Measurements from ENCODE around the gene CFL2. TPM values are rescaled to one million over a fixed set of nuclear protein-coding genes. Genes with fewer than 3 reads are reported as not detected.

The CFL2 gene
- 17.4 and 19.6 TPM in 2 replicates for total RNA-seq
- long read RNA-seq, full-length matches to known transcripts: 50 of 53 reads
- long read RNA-seq, partial matches to known transcripts: 3 of 53 reads
- long read RNA-seq, other reads (novel, unspliced or antisense): 0 of 53 reads

DNA sequence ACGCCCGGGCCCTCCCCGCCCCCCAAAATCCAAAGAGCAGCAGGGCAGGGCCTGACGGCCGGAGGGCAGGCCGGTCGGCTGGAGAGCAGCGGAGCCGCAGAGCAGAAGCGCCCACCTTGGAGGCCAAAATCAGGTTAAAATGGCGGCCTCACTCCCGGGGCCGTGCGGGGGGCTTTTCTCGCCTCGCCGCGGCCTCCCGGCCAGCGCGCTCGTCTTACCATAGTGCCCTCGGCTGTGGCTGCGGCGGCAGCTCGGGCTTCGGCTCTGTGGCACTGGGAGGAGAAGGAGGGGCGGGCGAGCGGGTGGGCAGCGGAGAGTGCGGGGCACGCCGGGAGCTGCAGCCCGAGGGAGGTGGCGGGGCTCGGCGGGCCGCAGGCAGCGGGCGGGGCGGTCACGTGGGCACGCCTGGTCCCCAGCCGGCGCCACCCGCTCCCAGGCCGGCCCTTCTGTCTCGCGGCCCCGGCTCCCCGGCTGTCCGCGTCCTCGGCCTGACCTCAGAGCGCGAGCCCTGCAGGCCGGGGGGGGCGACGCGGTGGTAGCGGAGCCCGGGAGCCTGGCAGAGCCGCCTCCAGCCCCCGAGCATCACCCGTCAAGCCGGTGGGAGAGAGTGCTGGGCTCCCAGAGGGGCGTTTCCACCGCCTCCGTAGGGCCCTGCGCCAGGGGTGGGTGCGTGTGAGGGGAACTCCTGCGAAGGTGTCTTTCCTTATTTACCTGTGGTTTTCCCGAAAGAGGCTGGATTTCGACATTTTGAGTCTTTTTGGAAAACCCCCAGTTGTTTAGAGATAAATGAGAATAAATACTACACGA, at the start of gene CFL2:
TSS of gene CFL2 (minus strand) at position 274 of the 807 bp plus-strand sequence. CDS start at position 221, 53 bp downstream.
- H3K4me3 Mint-ChIP-seq (ENCODE audit: low read depth): peak within 1 kb of the TSS; percentile 93
- H3K36me3 Mint-ChIP-seq (ENCODE audit: insufficient read depth): peaks cover 6% of the 10 kb centered on the region
- no peaks in the 10 kb centered on the region for H3K9me3 Mint-ChIP-seq (ENCODE audit: low read depth)
- TF ChIP-seq CTCF (IDR thresholded peaks at IDR 0.05; ENCODE audit: unreplicated experiment): no peak
- H3K4me1 Mint-ChIP-seq (ENCODE audit: low read depth): peaks cover 9% of the 10 kb centered on the region
- peaks cover 7% of the 10 kb centered on the region for H3K27me3 Mint-ChIP-seq
- DNase-seq (ENCODE audit: low spot score, unreplicated experiment): peak; percentile 75
- peak within 1 kb of the TSS; percentile 97 for H3K27ac Mint-ChIP-seq

- Mint-ChIP-seq H3K4me1 (ENCODE audit: low read depth) (no peaks in the 10 kb centered on the region), H3K36me3 (ENCODE audit: insufficient read depth) (peaks cover 12% of the 10 kb centered on the region), H3K27me3 (no peaks in the 10 kb centered on the region), H3K4me3 (ENCODE audit: low read depth) (no peak overlapping the region), H3K9me3 (ENCODE audit: low read depth) (no peaks in the 10 kb centered on the region), H3K27ac (no peak overlapping the region)
- TF ChIP-seq CTCF (IDR thresholded peaks at IDR 0.05; ENCODE audit: unreplicated experiment): no peak
- no peak for DNase-seq (ENCODE audit: low spot score, unreplicated experiment)
These were observed 40.8 kb upstream of the CFL2 start for GRCh38 chr14:34755215-34755614.

GRCh38 chr14:34754687-34755086, 40.3 kb upstream of the CFL2 start:
- H3K9me3 Mint-ChIP-seq (ENCODE audit: low read depth): no peaks in the 10 kb centered on the region
- TF ChIP-seq CTCF (IDR thresholded peaks at IDR 0.05; ENCODE audit: unreplicated experiment): no peak
- DNase-seq (ENCODE audit: low spot score, unreplicated experiment): no peak
- no peak overlapping the region for H3K27ac Mint-ChIP-seq
- H3K27me3 Mint-ChIP-seq: no peaks in the 10 kb centered on the region
- H3K36me3 Mint-ChIP-seq (ENCODE audit: insufficient read depth): peaks cover 9% of the 10 kb centered on the region
- no peak overlapping the region for H3K4me3 Mint-ChIP-seq (ENCODE audit: low read depth)
- H3K4me1 Mint-ChIP-seq (ENCODE audit: low read depth): no peaks in the 10 kb centered on the region

GRCh38 chr14:34750670-34751069, 36.3 kb upstream of the CFL2 start:
- Mint-ChIP-seq H3K36me3 (ENCODE audit: insufficient read depth) (peaks cover 6% of the 10 kb centered on the region), H3K4me1 (ENCODE audit: low read depth) (no peaks in the 10 kb centered on the region), H3K27ac (no peak overlapping the region), H3K27me3 (no peaks in the 10 kb centered on the region), H3K4me3 (ENCODE audit: low read depth) (no peak overlapping the region), H3K9me3 (ENCODE audit: low read depth) (no peaks in the 10 kb centered on the region)
- no peak for DNase-seq (ENCODE audit: low spot score, unreplicated experiment)
- TF ChIP-seq CTCF (IDR thresholded peaks at IDR 0.05; ENCODE audit: unreplicated experiment): no peak

- H3K36me3 Mint-ChIP-seq (ENCODE audit: insufficient read depth): peaks cover 3% of the 10 kb centered on the region
- no peak for DNase-seq (ENCODE audit: low spot score, unreplicated experiment)
- H3K9me3 Mint-ChIP-seq (ENCODE audit: low read depth): no peaks in the 10 kb centered on the region
- H3K4me1 Mint-ChIP-seq (ENCODE audit: low read depth): no peaks in the 10 kb centered on the region
- no peak overlapping the region for H3K4me3 Mint-ChIP-seq (ENCODE audit: low read depth)
- no peak for TF ChIP-seq CTCF (IDR thresholded peaks at IDR 0.05; ENCODE audit: unreplicated experiment)
- no peaks in the 10 kb centered on the region for H3K27me3 Mint-ChIP-seq
- no peak overlapping the region for H3K27ac Mint-ChIP-seq
These were observed 35.8 kb upstream of the CFL2 start for GRCh38 chr14:34750233-34750632.
